ENCODE data around the gene DCAF15. TPM values are rescaled to one million over a fixed set of nuclear protein-coding genes. Genes with fewer than 3 reads are reported as not detected.
A peak's percentile ranks its signal among the peaks of the same experiment; 100 is the strongest.

DCAF15 gene, protein sequence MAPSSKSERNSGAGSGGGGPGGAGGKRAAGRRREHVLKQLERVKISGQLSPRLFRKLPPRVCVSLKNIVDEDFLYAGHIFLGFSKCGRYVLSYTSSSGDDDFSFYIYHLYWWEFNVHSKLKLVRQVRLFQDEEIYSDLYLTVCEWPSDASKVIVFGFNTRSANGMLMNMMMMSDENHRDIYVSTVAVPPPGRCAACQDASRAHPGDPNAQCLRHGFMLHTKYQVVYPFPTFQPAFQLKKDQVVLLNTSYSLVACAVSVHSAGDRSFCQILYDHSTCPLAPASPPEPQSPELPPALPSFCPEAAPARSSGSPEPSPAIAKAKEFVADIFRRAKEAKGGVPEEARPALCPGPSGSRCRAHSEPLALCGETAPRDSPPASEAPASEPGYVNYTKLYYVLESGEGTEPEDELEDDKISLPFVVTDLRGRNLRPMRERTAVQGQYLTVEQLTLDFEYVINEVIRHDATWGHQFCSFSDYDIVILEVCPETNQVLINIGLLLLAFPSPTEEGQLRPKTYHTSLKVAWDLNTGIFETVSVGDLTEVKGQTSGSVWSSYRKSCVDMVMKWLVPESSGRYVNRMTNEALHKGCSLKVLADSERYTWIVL
- total RNA-seq (10 to 100 TPM; 10.9 to 25.3 TPM), polyA plus RNA-seq (ENCODE audit: insufficient read length in 2 of 2) (10 to 100 TPM; 45.3 to 49.9 TPM)
- long read RNA-seq, donor 1, transcript DCAF15-201 (13 exons, 2,278 nt), result major isoform, 5 of 6 reads
- long read RNA-seq, donor 1, partial matches to known transcripts, result 0 of 6 reads
- long read RNA-seq, donor 1, other reads (novel, unspliced or antisense), result 0 of 6 reads
- long read RNA-seq, donor 2, result 0 reads
- long read RNA-seq, donor 3, partial matches to known transcripts, result 0 of 1 reads
- long read RNA-seq, donor 3, other reads (novel, unspliced or antisense), result 0 of 1 reads
- long read RNA-seq, donor 4, partial matches to known transcripts, result 6 of 9 reads
- long read RNA-seq, donor 4, other reads (novel, unspliced or antisense), result 0 of 9 reads

DNA sequence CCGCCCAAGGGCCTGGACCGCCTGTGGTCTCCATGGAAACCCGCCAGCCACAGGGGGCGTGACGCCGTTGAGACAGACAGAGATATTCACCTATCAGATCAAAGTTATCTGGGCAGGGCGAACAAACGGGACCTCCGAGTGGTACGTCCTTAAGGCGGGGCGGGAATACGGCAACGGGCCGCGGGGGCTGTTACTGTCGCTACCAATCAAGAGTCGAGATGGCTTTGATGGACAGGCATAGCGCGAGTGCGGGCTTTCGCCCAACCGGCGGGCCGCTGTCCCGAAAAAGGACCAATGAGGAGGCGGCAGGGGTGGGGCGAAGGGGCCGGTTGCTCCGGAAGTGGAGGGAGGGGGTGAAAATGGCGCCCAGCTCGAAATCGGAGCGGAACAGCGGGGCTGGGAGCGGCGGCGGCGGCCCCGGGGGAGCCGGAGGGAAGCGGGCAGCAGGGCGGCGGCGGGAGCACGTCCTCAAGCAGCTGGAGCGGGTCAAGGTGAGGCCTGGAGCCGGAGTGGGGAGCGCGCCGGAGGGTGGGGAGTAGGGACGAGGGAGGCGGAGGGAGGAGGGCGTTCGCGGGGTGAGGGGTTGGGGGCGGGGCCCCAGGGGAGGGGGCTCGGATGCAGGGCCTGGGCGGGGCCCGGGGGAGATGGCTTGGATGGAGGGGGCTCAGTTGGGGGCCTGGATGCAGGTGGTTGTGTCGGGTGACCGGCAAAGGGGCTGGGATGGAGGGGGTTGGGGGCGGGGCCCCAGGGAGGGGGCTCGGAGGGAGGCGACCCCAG is at the start of gene DCAF15:
TSS of gene DCAF15 (plus strand) at position 356 of the 777 bp plus-strand sequence. CDS start at position 360, 4 bp downstream.
- peak within 1 kb of the TSS; percentile 73 for H3K4me3 ChIP-seq (ENCODE audit: low read depth, low read length)
- no peaks in the 10 kb centered on the region for H3K27me3 ChIP-seq (ENCODE audit: control insufficient read depth, insufficient read depth, low read length)
- H3K36me3 ChIP-seq (ENCODE audit: control insufficient read depth, insufficient read depth, low read length), result peaks cover 39% of the 10 kb centered on the region
- H3K9me3 ChIP-seq (ENCODE audit: control insufficient read depth, insufficient read depth, low read length), result no peaks in the 10 kb centered on the region
- peaks cover 25% of the 10 kb centered on the region for H3K4me1 ChIP-seq (ENCODE audit: control insufficient read depth, insufficient read depth, low read length)
- H3K27ac ChIP-seq (ENCODE audit: low read depth, low read length), result peak within 1 kb of the TSS; percentile 52
- peak; percentile 96 to 100 (median 99) for DNase-seq (ENCODE audit: low read depth in 4 of 6, low spot score in 6 of 6)
- 0% methylated on average over 46 of the region's 65 CpGs for WGBS (ENCODE audit: insufficient coverage)

GRCh38 chr19:13902993-13903555 is 49.2 kb upstream of the DCAF15 start:
- no peak for DNase-seq (ENCODE audit: low read depth in 4 of 6, low spot score in 6 of 6)
- Histone ChIP-seq H3K9me3 (ENCODE audit: control insufficient read depth, insufficient read depth, low read length) (no peaks in the 10 kb centered on the region), H3K36me3 (ENCODE audit: control insufficient read depth, insufficient read depth, low read length) (peaks cover 2% of the 10 kb centered on the region), H3K4me1 (ENCODE audit: control insufficient read depth, insufficient read depth, low read length) (peaks cover 18% of the 10 kb centered on the region), H3K4me3 (ENCODE audit: low read depth, low read length) (no peak overlapping the region), H3K27ac (ENCODE audit: low read depth, low read length) (no peak overlapping the region), H3K27me3 (ENCODE audit: control insufficient read depth, insufficient read depth, low read length) (no peaks in the 10 kb centered on the region)
- WGBS (ENCODE audit: insufficient coverage), result 76% methylated on average over 4 of the region's 4 CpGs

DNA sequence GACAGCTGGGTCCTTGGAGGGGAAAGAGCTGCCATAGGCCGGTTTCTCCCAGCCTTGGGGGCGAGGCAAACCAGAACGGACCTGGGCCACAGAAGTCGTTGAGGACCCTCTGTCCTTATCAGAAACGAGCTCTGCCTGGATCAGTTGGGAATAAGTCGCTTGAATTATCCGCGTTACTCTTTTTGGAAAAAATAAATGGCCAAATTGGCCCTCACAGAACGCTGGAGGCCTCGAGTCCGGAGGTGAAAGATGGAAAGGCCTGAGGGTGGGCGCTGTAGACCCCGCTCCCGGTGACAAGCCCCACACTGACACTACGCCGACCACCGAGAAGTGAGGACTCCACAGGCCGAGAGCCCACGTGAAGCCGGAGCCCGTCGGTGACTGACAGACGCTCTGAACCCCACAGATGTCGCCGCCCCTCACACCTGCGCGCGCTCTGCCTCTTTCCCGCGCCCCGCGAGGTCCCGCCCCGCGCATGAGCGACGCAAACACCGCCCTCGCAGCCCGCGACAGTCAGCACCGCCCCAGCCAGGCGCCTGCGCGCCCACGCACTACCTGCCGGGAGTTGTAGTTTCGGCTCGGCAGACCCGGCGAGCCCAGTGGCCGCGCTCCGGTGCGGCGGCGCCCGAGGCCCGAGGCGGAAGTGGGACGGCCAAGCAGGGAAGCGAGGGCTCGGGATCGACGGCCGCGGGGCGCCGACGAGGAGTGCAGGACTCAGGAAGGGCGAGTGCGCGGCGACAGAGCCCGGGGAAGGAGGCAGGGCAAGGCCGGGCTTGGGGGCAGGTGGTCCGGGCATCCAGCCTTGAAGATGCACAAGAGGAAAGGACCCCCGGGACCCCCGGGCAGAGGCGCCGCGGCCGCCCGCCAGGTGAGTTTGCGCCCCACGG is 46.4 kb upstream of the DCAF15 start, which contains the start of the genes BRME1 and CC2D1A:
TSS of gene BRME1 (minus strand) at position 484 of the 887 bp plus-strand sequence. CDS start 1,225 bp downstream, outside the sequence.
TSS of gene CC2D1A (plus strand) at position 568 of the 887 bp plus-strand sequence. CDS start at position 809, 241 bp downstream.
- peaks cover 18% of the 10 kb centered on the region for H3K4me1 ChIP-seq (ENCODE audit: control insufficient read depth, insufficient read depth, low read length)
- H3K27ac ChIP-seq (ENCODE audit: low read depth, low read length), result no peak within 1 kb of the TSS
- H3K27me3 ChIP-seq (ENCODE audit: control insufficient read depth, insufficient read depth, low read length), result no peaks in the 10 kb centered on the region
- peak within 1 kb of the TSS; percentile 65 for H3K4me3 ChIP-seq (ENCODE audit: low read depth, low read length)
- 5% methylated on average over 86 of the region's 86 CpGs for WGBS (ENCODE audit: insufficient coverage)
- no peaks in the 10 kb centered on the region for H3K9me3 ChIP-seq (ENCODE audit: control insufficient read depth, insufficient read depth, low read length)
- peaks cover 25% of the 10 kb centered on the region for H3K36me3 ChIP-seq (ENCODE audit: control insufficient read depth, insufficient read depth, low read length)
- DNase-seq (ENCODE audit: low read depth in 4 of 6, low spot score in 6 of 6), result peak; percentile 63 to 97 (median 79)

- no peak overlapping the region for H3K27ac ChIP-seq (ENCODE audit: low read depth, low read length)
- DNase-seq (ENCODE audit: low read depth in 4 of 6, low spot score in 6 of 6), result peak in 1 of 6 donors; percentile 14
- H3K27me3 ChIP-seq (ENCODE audit: control insufficient read depth, insufficient read depth, low read length), result no peaks in the 10 kb centered on the region
- peaks cover 18% of the 10 kb centered on the region for H3K4me1 ChIP-seq (ENCODE audit: control insufficient read depth, insufficient read depth, low read length)
- H3K4me3 ChIP-seq (ENCODE audit: low read depth, low read length), result peak overlapping the region; percentile 65
- H3K9me3 ChIP-seq (ENCODE audit: control insufficient read depth, insufficient read depth, low read length), result no peaks in the 10 kb centered on the region
- 5% methylated on average over 11 of the region's 13 CpGs for WGBS (ENCODE audit: insufficient coverage)
- H3K36me3 ChIP-seq (ENCODE audit: control insufficient read depth, insufficient read depth, low read length), result peaks cover 29% of the 10 kb centered on the region
These were observed 45.8 kb upstream of the DCAF15 start for GRCh38 chr19:13906521-13906904.

DNA sequence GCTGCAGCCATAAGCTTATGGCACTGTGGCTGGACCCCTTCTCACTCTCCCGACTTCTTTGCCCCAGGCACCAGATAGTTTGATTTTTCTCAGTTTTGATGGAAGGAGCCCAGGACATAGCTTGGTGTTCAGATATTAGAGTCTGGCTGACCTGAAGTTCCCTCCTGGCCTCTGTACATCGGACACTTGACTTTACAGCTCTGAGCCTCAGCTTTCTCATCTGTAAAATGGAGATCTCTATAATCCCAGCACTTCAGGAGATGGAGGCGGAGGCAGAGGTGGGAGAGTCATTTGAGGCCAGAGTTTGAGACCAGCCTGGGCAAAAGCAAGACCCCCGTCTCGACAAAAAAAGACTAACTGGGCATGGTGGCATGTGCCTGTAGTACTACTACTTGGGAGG is 45.4 kb upstream of the DCAF15 start:
- no peak overlapping the region for H3K27ac ChIP-seq (ENCODE audit: low read depth, low read length)
- no peak for DNase-seq (ENCODE audit: low read depth in 4 of 6, low spot score in 6 of 6)
- peak overlapping the region; percentile 65 for H3K4me3 ChIP-seq (ENCODE audit: low read depth, low read length)
- peaks cover 32% of the 10 kb centered on the region for H3K36me3 ChIP-seq (ENCODE audit: control insufficient read depth, insufficient read depth, low read length)
- H3K27me3 ChIP-seq (ENCODE audit: control insufficient read depth, insufficient read depth, low read length), result no peaks in the 10 kb centered on the region
- no peaks in the 10 kb centered on the region for H3K9me3 ChIP-seq (ENCODE audit: control insufficient read depth, insufficient read depth, low read length)
- H3K4me1 ChIP-seq (ENCODE audit: control insufficient read depth, insufficient read depth, low read length), result peaks cover 18% of the 10 kb centered on the region
- 93% methylated on average over 4 of the region's 5 CpGs for WGBS (ENCODE audit: insufficient coverage)

DNA sequence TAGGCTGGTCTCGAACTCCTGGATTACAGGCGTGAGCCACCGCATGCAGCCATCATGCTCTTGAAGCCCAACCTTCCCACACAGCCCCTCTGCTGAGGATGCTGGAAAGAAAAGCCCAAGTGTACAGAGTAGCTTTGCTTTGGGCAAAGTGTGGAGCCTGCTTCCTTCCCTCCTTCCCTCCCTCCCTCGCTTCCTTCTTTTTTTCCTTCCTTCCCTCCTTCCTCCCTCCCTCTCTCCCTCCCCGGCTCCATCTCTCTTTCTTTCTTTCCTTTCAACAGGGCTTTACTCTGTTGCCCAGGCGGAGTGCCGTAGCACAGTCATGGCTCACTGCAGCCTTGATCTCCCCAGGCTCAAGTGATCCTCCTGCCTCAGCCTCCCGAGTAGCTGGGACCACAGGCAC is 43.6 kb upstream of the DCAF15 start:
- peaks cover 50% of the 10 kb centered on the region for H3K36me3 ChIP-seq (ENCODE audit: control insufficient read depth, insufficient read depth, low read length)
- H3K4me3 ChIP-seq (ENCODE audit: low read depth, low read length), result no peak overlapping the region
- DNase-seq (ENCODE audit: low read depth in 4 of 6, low spot score in 6 of 6), result no peak
- H3K27ac ChIP-seq (ENCODE audit: low read depth, low read length), result no peak overlapping the region
- WGBS (ENCODE audit: insufficient coverage), result 88% methylated on average over 5 of the region's 8 CpGs
- peaks cover 18% of the 10 kb centered on the region for H3K4me1 ChIP-seq (ENCODE audit: control insufficient read depth, insufficient read depth, low read length)
- no peaks in the 10 kb centered on the region for H3K9me3 ChIP-seq (ENCODE audit: control insufficient read depth, insufficient read depth, low read length)
- no peaks in the 10 kb centered on the region for H3K27me3 ChIP-seq (ENCODE audit: control insufficient read depth, insufficient read depth, low read length)

- no peak overlapping the region for H3K4me3 ChIP-seq (ENCODE audit: low read depth, low read length)
- 90% methylated on average over 2 of the region's 2 CpGs for WGBS (ENCODE audit: insufficient coverage)
- DNase-seq (ENCODE audit: low read depth in 4 of 6, low spot score in 6 of 6), result no peak
- no peak overlapping the region for H3K27ac ChIP-seq (ENCODE audit: low read depth, low read length)
- peaks cover 57% of the 10 kb centered on the region for H3K36me3 ChIP-seq (ENCODE audit: control insufficient read depth, insufficient read depth, low read length)
- H3K27me3 ChIP-seq (ENCODE audit: control insufficient read depth, insufficient read depth, low read length), result no peaks in the 10 kb centered on the region
- H3K4me1 ChIP-seq (ENCODE audit: control insufficient read depth, insufficient read depth, low read length), result peaks cover 18% of the 10 kb centered on the region
- H3K9me3 ChIP-seq (ENCODE audit: control insufficient read depth, insufficient read depth, low read length), result no peaks in the 10 kb centered on the region
These were observed 42.9 kb upstream of the DCAF15 start for GRCh38 chr19:13909430-13909829.

DNA sequence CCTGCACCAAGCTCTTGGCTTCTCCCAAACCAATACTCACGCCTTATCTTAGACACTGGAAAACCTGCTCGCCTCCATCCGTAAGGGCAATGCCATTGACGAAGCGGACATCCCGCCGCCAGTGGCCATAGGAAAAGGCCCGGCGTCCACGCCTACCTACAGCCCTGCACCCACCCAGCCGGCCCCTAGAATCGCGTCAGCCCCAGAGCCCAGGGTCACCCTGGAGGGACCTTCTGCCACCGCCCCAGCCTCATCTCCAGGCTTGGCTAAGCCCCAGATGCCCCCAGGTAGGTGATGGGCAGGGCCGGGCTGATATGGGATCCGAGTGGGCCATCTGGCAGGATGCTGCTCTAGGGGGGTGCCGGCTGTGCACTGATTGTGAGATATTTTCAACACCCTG is 39.0 kb upstream of the DCAF15 start:
- Histone ChIP-seq H3K27me3 (ENCODE audit: control insufficient read depth, insufficient read depth, low read length) (no peaks in the 10 kb centered on the region), H3K4me3 (ENCODE audit: low read depth, low read length) (no peak overlapping the region), H3K27ac (ENCODE audit: low read depth, low read length) (no peak overlapping the region), H3K4me1 (ENCODE audit: control insufficient read depth, insufficient read depth, low read length) (peaks cover 3% of the 10 kb centered on the region), H3K9me3 (ENCODE audit: control insufficient read depth, insufficient read depth, low read length) (no peaks in the 10 kb centered on the region), H3K36me3 (ENCODE audit: control insufficient read depth, insufficient read depth, low read length) (peaks cover 81% of the 10 kb centered on the region)
- 98% methylated on average over 16 of the region's 17 CpGs for WGBS (ENCODE audit: insufficient coverage)
- DNase-seq (ENCODE audit: low read depth in 4 of 6, low spot score in 6 of 6), result no peak
